HepG2 (cell line): ENCODE results near the gene LRRN4. TPM values are rescaled to one million over a fixed set of nuclear protein-coding genes. Genes with fewer than 3 reads are reported as not detected.

ENCODE experiments used
- ATAD3A ChIP-seq: sonication (generic); formaldehyde crosslinking; IDR thresholded peaks from 2 replicates; pipeline ENCODE4 v1.4.0; 2020; ENCODE audit warnings: missing genetic modification reagents
- CREM ChIP-seq, 2 experiments: sonication (generic) in 1 of 2; formaldehyde crosslinking in 1 of 2; IDR thresholded peaks; 2 replicates each; pipeline versions ENCODE4 v1.4.0 to v1.6.1; 2016 to 2020; ENCODE audit warnings: antibody characterized with exemption in 1 of 2, mild to moderate bottlenecking in 1 of 2, missing genetic modification reagents in 1 of 2
- EP300 ChIP-seq, 3 experiments: sonication (generic) in 1 of 3; formaldehyde crosslinking in 1 of 3; IDR thresholded peaks; 2 replicates each; pipeline versions ENCODE4 v1.5.1 to v1.6.1; 2011 to 2020; ENCODE audit warnings: low read depth in 2 of 3, low read length in 2 of 3, borderline replicate concordance in 1 of 3, improper control_type of control experiment in 1 of 3, mild to moderate bottlenecking in 1 of 3, missing genetic modification reagents in 1 of 3, moderate library complexity in 1 of 3
- FOXA1 ChIP-seq, 2 experiments: fragments of 450-650 bp in 1 of 2; sonication (generic) in 1 of 2; formaldehyde crosslinking in 1 of 2; IDR thresholded peaks; 2 replicates each; pipeline versions ENCODE4 v1.4.0 to v1.6.1; 2016 to 2020; ENCODE audit warnings: missing genetic modification reagents in 1 of 2
- FOXP1 ChIP-seq, 2 experiments: fragments of 450-650 bp in 1 of 2; IDR thresholded peaks; 2 replicates each; pipeline ENCODE4 v1.6.1; 2017 to 2018; ENCODE audit warnings: antibody characterized with exemption in 1 of 2
- HNF4A ChIP-seq: sonication (generic); formaldehyde crosslinking; IDR thresholded peaks from 2 replicates; pipeline ENCODE4 v1.4.0; 2020; ENCODE audit warnings: missing genetic modification reagents
- ISL2 ChIP-seq: sonication (generic); formaldehyde crosslinking; IDR thresholded peaks from 2 replicates; pipeline ENCODE4 v1.5.0; 2020; ENCODE audit warnings: missing genetic modification reagents
- KLF11 ChIP-seq: IDR thresholded peaks from 2 replicates; pipeline ENCODE4 v1.6.1; 2016; ENCODE audit warnings: missing compliant biosample characterization
- NCOA2 ChIP-seq: sonication (generic); formaldehyde crosslinking; IDR thresholded peaks from 2 replicates; pipeline ENCODE4 v1.8.0; 2022; ENCODE audit warnings: inconsistent platforms
- NCOR1 ChIP-seq: fragments of 200-600 bp; sonication (generic); IDR thresholded peaks from 2 replicates; pipeline ENCODE4 v1.7.0; 2017; ENCODE audit warnings: antibody characterized with exemption, low read length, borderline replicate concordance
- SOX6 ChIP-seq, 2 experiments: fragments of 450-650 bp in 1 of 2; sonication (generic) in 1 of 2; formaldehyde crosslinking in 1 of 2; IDR thresholded peaks; 2 replicates each; pipeline versions ENCODE4 v1.4.0 to v1.6.1; 2017 to 2020; ENCODE audit warnings: antibody characterized with exemption in 1 of 2, mild to moderate bottlenecking in 1 of 2, missing genetic modification reagents in 1 of 2
- SP140L ChIP-seq: sonication (generic); formaldehyde crosslinking; IDR thresholded peaks from 2 replicates; pipeline ENCODE4 v1.4.0; 2020; ENCODE audit warnings: missing genetic modification reagents, borderline replicate concordance
- TCF7 ChIP-seq: sonication (generic); IDR thresholded peaks from 2 replicates; pipeline ENCODE4 v1.6.1; 2016; ENCODE audit warnings: antibody characterized with exemption, low read depth
- ZBTB3 ChIP-seq: sonication (generic); formaldehyde crosslinking; IDR thresholded peaks from 2 replicates; pipeline ENCODE4 v1.4.0; 2020; ENCODE audit warnings: low read depth, mild to moderate bottlenecking, moderate library complexity, missing genetic modification reagents, borderline replicate concordance
- ZBTB8A ChIP-seq: sonication (generic); formaldehyde crosslinking; IDR thresholded peaks from 2 replicates; pipeline ENCODE4 v1.4.0; 2020; ENCODE audit warnings: mild to moderate bottlenecking, low read depth, missing genetic modification reagents, borderline replicate concordance
- ZFX ChIP-seq: sonication (generic); formaldehyde crosslinking; IDR thresholded peaks from 2 replicates; pipeline ENCODE4 v1.4.0; 2020; ENCODE audit warnings: mild to moderate bottlenecking, low read depth, missing genetic modification reagents, moderate library complexity
- ZNF264 ChIP-seq: sonication (generic); formaldehyde crosslinking; IDR thresholded peaks from 2 replicates; pipeline ENCODE4 v1.4.0; 2020; ENCODE audit warnings: missing genetic modification reagents
- ZNF3 ChIP-seq: IDR thresholded peaks from 2 replicates; pipeline ENCODE4 v1.7.0; 2017; ENCODE audit warnings: inconsistent platforms
- ZNF430 ChIP-seq: sonication (generic); formaldehyde crosslinking; IDR thresholded peaks from 2 replicates; pipeline ENCODE4 v1.9.0; 2021; ENCODE audit warnings: mild to moderate bottlenecking, missing genetic modification reagents
- ZNF556 ChIP-seq: sonication (generic); formaldehyde crosslinking; IDR thresholded peaks from 2 replicates; pipeline ENCODE4 v1.4.0; 2020; ENCODE audit warnings: mild to moderate bottlenecking, missing genetic modification reagents, borderline replicate concordance
- polyA plus RNA-seq, 8 experiments: library from polyadenylated mRNA; depleted of rRNA in 3 of 8; stranded (reverse) in 7 of 8; unstranded in 1 of 8; fragments of >200 nt; fragmentation: Illumina TruSeq in 4 of 8; extraction: Trizol in 4 of 8; gene quantifications; 2 replicates each; pipeline versions ENCODE4 v1.2.1 to v1.2.3, GENCODE V29; 2011 to 2016; ENCODE audit warnings: low read depth in 4 of 8, missing spikeins in 1 of 8, mixed read lengths in 1 of 8; ENCODE audit not compliant: insufficient read depth in 1 of 8
- total RNA-seq, 5 experiments: library from RNA; depleted of rRNA; stranded (reverse); fragments of >200 nt; fragmentation: Illumina TruSeq; extraction: Trizol; gene quantifications; 2 replicates each; pipeline ENCODE4 v1.2.3, GENCODE V29; 2016; ENCODE audit warnings: low read depth in 1 of 5
- TF ChIP-seq, protein P1 (sequence below): sonication (generic); formaldehyde crosslinking; IDR thresholded peaks from 2 replicates; pipeline ENCODE4 v1.5.0; 2020; ENCODE audit warnings: missing genetic modification reagents, mild to moderate bottlenecking, borderline replicate concordance
- TF ChIP-seq, protein P2 (sequence below): sonication (generic); formaldehyde crosslinking; IDR thresholded peaks from 2 replicates; pipeline ENCODE4 v1.4.0; 2020; ENCODE audit warnings: missing genetic modification reagents
- TF ChIP-seq, protein P3 (sequence below): sonication (generic); formaldehyde crosslinking; IDR thresholded peaks from 2 replicates; pipeline ENCODE4 v1.8.1; 2023; ENCODE audit warnings: missing genetic modification reagents, mild to moderate bottlenecking, borderline replicate concordance
- TF ChIP-seq, protein P4 (sequence below): sonication (generic); formaldehyde crosslinking; IDR thresholded peaks from 2 replicates; pipeline ENCODE4 v1.4.0; 2020; ENCODE audit warnings: missing genetic modification reagents

The LRRN4 gene
- total and polyA plus RNA-seq, 2 of the 13 experiments (the other 11 are each of a cell fraction or from before 2014, with no cell fraction given) = 0.15 to 0.20 TPM

DNA sequence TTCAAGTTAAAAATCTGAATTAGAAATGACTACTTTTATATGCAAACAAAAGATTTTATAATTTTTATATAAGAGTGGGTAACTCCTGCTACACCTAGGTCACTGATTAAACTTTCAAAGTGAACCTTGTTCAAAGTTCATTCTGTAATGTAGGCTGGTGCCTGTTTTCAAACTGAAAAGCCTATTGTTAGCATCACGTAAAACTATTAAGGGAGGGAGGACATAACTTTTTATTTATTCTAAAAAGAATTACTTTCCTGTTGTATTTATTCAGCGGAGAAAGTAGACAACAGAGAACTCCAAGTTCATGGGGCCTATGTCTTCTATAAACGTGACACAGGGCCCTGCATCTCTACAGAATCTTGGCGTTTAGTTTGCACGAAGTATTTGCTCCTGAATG is 41.5 kb upstream of the LRRN4 start (continued):
- TF ChIP-seq, protein P1, sequence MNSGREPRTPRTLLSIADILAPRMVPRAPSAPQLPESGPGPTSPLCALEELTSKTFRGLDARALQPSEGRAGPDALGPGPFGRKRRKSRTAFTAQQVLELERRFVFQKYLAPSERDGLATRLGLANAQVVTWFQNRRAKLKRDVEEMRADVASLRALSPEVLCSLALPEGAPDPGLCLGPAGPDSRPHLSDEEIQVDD (CRISPR knock-in tag) = no peak
- TF ChIP-seq ZNF430 = no peak
- peak; percentile 26; the same call in 1 of the 2 replicates for TF ChIP-seq ISL2 (CRISPR knock-in tag)
- no peak for TF ChIP-seq NCOA2 (CRISPR knock-in tag)
- TF ChIP-seq SP140L = no peak
- no peak for TF ChIP-seq ZBTB3 (CRISPR knock-in tag)
- TF ChIP-seq NCOR1 = peak; percentile 95
- no peak for TF ChIP-seq ZBTB8A (CRISPR knock-in tag)
- peak; percentile 49; the same call in 1 of the 2 replicates for TF ChIP-seq CREM (IDR thresholded peaks at IDR 0.05)
- no peak for TF ChIP-seq CREM (CRISPR knock-in tag; IDR thresholded peaks at IDR 0.05)
- no peak for TF ChIP-seq ZNF556 (CRISPR knock-in tag)
- TF ChIP-seq ZNF264 = no peak
- TF ChIP-seq FOXP1 (IDR thresholded peaks at IDR 0.05) = no peak
- TF ChIP-seq FOXP1 (CRISPR knock-in tag; IDR thresholded peaks at IDR 0.05) = peak; percentile 83
- no peak for TF ChIP-seq FOXA1 (IDR thresholded peaks at IDR 0.05)
- peak; percentile 5; the same call in 1 of the 2 replicates for TF ChIP-seq FOXA1 (CRISPR knock-in tag; IDR thresholded peaks at IDR 0.05)
- TF ChIP-seq, protein P2, sequence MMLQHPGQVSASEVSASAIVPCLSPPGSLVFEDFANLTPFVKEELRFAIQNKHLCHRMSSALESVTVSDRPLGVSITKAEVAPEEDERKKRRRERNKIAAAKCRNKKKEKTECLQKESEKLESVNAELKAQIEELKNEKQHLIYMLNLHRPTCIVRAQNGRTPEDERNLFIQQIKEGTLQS = no peak
- TF ChIP-seq ZNF3 (CRISPR knock-in tag) = no peak
- TF ChIP-seq, protein P3, sequence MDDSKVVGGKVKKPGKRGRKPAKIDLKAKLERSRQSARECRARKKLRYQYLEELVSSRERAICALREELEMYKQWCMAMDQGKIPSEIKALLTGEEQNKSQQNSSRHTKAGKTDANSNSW (CRISPR knock-in tag) = no peak
- peak; percentile 76 for TF ChIP-seq HNF4A (CRISPR knock-in tag)
- no peak for TF ChIP-seq ATAD3A (CRISPR knock-in tag)
- no peak for TF ChIP-seq KLF11 (CRISPR knock-in tag)
- no peak for TF ChIP-seq SOX6 (IDR thresholded peaks at IDR 0.05)
- TF ChIP-seq SOX6 (CRISPR knock-in tag; IDR thresholded peaks at IDR 0.05) = peak; percentile 78
- peak; percentile 41; the same call in 1 of the 2 replicates for TF ChIP-seq TCF7
- no peak for TF ChIP-seq ZFX (CRISPR knock-in tag)
- TF ChIP-seq EP300 (IDR thresholded peaks at IDR 0.05; ENCODE audit: low read depth in 2 of 2, low read length in 2 of 2) = peak in 1 of 2 experiments; percentile 53; a peak in 2 of 4 replicates
- TF ChIP-seq EP300 (CRISPR knock-in tag; IDR thresholded peaks at IDR 0.05; ENCODE audit: borderline replicate concordance) = no peak
- TF ChIP-seq, protein P4, sequence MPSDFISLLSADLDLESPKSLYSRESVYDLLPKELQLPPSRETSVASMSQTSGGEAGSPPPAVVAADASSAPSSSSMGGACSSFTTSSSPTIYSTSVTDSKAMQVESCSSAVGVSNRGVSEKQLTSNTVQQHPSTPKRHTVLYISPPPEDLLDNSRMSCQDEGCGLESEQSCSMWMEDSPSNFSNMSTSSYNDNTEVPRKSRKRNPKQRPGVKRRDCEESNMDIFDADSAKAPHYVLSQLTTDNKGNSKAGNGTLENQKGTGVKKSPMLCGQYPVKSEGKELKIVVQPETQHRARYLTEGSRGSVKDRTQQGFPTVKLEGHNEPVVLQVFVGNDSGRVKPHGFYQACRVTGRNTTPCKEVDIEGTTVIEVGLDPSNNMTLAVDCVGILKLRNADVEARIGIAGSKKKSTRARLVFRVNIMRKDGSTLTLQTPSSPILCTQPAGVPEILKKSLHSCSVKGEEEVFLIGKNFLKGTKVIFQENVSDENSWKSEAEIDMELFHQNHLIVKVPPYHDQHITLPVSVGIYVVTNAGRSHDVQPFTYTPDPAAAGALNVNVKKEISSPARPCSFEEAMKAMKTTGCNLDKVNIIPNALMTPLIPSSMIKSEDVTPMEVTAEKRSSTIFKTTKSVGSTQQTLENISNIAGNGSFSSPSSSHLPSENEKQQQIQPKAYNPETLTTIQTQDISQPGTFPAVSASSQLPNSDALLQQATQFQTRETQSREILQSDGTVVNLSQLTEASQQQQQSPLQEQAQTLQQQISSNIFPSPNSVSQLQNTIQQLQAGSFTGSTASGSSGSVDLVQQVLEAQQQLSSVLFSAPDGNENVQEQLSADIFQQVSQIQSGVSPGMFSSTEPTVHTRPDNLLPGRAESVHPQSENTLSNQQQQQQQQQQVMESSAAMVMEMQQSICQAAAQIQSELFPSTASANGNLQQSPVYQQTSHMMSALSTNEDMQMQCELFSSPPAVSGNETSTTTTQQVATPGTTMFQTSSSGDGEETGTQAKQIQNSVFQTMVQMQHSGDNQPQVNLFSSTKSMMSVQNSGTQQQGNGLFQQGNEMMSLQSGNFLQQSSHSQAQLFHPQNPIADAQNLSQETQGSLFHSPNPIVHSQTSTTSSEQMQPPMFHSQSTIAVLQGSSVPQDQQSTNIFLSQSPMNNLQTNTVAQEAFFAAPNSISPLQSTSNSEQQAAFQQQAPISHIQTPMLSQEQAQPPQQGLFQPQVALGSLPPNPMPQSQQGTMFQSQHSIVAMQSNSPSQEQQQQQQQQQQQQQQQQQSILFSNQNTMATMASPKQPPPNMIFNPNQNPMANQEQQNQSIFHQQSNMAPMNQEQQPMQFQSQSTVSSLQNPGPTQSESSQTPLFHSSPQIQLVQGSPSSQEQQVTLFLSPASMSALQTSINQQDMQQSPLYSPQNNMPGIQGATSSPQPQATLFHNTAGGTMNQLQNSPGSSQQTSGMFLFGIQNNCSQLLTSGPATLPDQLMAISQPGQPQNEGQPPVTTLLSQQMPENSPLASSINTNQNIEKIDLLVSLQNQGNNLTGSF (CRISPR knock-in tag) = no peak
